CD14-positive monocyte (primary cell): ENCODE results near the gene MACF1. TPM values are rescaled to one million over a fixed set of nuclear protein-coding genes. Genes with fewer than 3 reads are reported as not detected.

ENCODE experiments used
- DNase-seq, 3 donors: peaks; one replicate each; pipeline ENCODE4 v3.0.0-alpha.2; 2011 to 2022
- H2AFZ ChIP-seq: 2 replicates; pipeline ENCODE4 v1.6.0; 2012; ENCODE audit warnings: mild to moderate bottlenecking, low read depth, low read length, inconsistent platforms; ENCODE audit not compliant: insufficient read depth, poor library complexity, severe bottlenecking
- H3K27ac ChIP-seq, 2 donors: 1 replicate in 1 of 2; 2 replicates in 1 of 2; pipeline ENCODE4 v1.5.1; 2012 to 2013; ENCODE audit warnings: low read length in 2 of 2, control low read depth in 1 of 2, inconsistent platforms in 1 of 2, low read depth in 1 of 2, mild to moderate bottlenecking in 1 of 2
- H3K27me3 ChIP-seq, 2 donors: one replicate each; pipeline versions ENCODE4 v1.6.0 to v1.6.1; 2011 to 2013; ENCODE audit warnings: low read length in 2 of 2; ENCODE audit not compliant: control insufficient read depth in 2 of 2, insufficient read depth in 2 of 2
- H3K36me3 ChIP-seq, 2 donors: replicated peaks in 1 of 2; 1 replicate in 1 of 2; 2 replicates in 1 of 2; pipeline versions ENCODE4 v1.5.1 to v1.6.1; 2012 to 2013; ENCODE audit warnings: low read length in 2 of 2, control low read depth in 1 of 2, inconsistent platforms in 1 of 2, mild to moderate bottlenecking in 1 of 2; ENCODE audit not compliant: insufficient read depth in 2 of 2, control insufficient read depth in 1 of 2
- H3K4me1 ChIP-seq, 2 donors: 1 replicate in 1 of 2; 2 replicates in 1 of 2; pipeline versions ENCODE4 v1.5.1 to v1.6.1; 2012 to 2013; ENCODE audit warnings: low read length in 2 of 2, control low read depth in 1 of 2, inconsistent platforms in 1 of 2, mild to moderate bottlenecking in 1 of 2, moderate library complexity in 1 of 2; ENCODE audit not compliant: insufficient read depth in 2 of 2, control insufficient read depth in 1 of 2
- H3K4me2 ChIP-seq: replicated peaks from 2 replicates; pipeline ENCODE3; 2012; ENCODE audit warnings: low read length, moderate library complexity, mild to moderate bottlenecking; ENCODE audit not compliant: poor library complexity, severe bottlenecking; ENCODE audit errors: extremely low read depth
- H3K4me3 ChIP-seq, 3 experiments: fragments of 200-600 bp in 1 of 3; sonication (generic) in 1 of 3; replicated peaks in 1 of 3; 1 replicate in 2 of 3; 2 replicates in 1 of 3; pipeline ENCODE4 v1.5.1; 2011 to 2013; ENCODE audit warnings: low read length in 3 of 3, mild to moderate bottlenecking in 3 of 3, control low read depth in 2 of 3, low read depth in 2 of 3, inconsistent platforms in 1 of 3, moderate library complexity in 1 of 3
- H3K79me2 ChIP-seq: 2 replicates; pipeline ENCODE4 v1.6.0; 2012; ENCODE audit warnings: mild to moderate bottlenecking, control low read depth, inconsistent platforms, low read length, moderate library complexity; ENCODE audit not compliant: insufficient read depth
- H3K9ac ChIP-seq: 2 replicates; pipeline ENCODE4 v1.6.0; 2017; ENCODE audit warnings: low read length, mild to moderate bottlenecking; ENCODE audit not compliant: insufficient read depth, poor library complexity, severe bottlenecking
- H3K9me3 ChIP-seq, 2 donors: replicated peaks in 1 of 2; 1 replicate in 1 of 2; 2 replicates in 1 of 2; pipeline versions ENCODE4 v1.5.1 to v1.6.1; 2012 to 2013; ENCODE audit warnings: low read length in 2 of 2, control low read depth in 1 of 2; ENCODE audit not compliant: control insufficient read depth in 1 of 2, insufficient read depth in 1 of 2
- H4K20me1 ChIP-seq: 2 replicates; pipeline ENCODE4 v1.6.0; 2012; ENCODE audit warnings: mild to moderate bottlenecking, low read length, control low read depth, moderate library complexity; ENCODE audit not compliant: insufficient read depth
- H3K27ac Mint-ChIP-seq, 7 donors: one replicate each; pipeline ENCODE4 v1.8.0; 2020; ENCODE audit warnings: mild to moderate bottlenecking in 7 of 7, mixed read lengths in 7 of 7, moderate library complexity in 6 of 7, inconsistent platforms in 2 of 7
- H3K27me3 Mint-ChIP-seq, 3 donors: one replicate each; pipeline ENCODE4 v1.8.0; 2021 to 2022; ENCODE audit warnings: low read depth in 3 of 3, mild to moderate bottlenecking in 3 of 3, mixed read lengths in 3 of 3, moderate library complexity in 3 of 3, inconsistent platforms in 1 of 3
- H3K36me3 Mint-ChIP-seq, 2 donors: one replicate each; pipeline ENCODE4 v1.8.0; 2020; ENCODE audit warnings: mixed read lengths in 2 of 2, inconsistent platforms in 1 of 2, mild to moderate bottlenecking in 1 of 2
- H3K4me1 Mint-ChIP-seq: one replicate; pipeline ENCODE4 v1.8.0; 2020; ENCODE audit warnings: mild to moderate bottlenecking, mixed read lengths
- H3K4me3 Mint-ChIP-seq, 2 donors: one replicate each; pipeline ENCODE4 v1.8.0; 2020; ENCODE audit warnings: mild to moderate bottlenecking in 2 of 2, mixed read lengths in 2 of 2, moderate library complexity in 1 of 2
- H3K9me3 Mint-ChIP-seq, 7 donors: one replicate each; pipeline ENCODE4 v1.8.0; 2020 to 2022; ENCODE audit warnings: mixed read lengths in 7 of 7, mild to moderate bottlenecking in 6 of 7, moderate library complexity in 6 of 7, inconsistent platforms in 2 of 7
- CTCF ChIP-seq: fragments of 200-600 bp; IDR thresholded peaks from one replicate; pipeline ENCODE4 v1.8.0; 2022; ENCODE audit warnings: antibody characterized with exemption, mild to moderate bottlenecking
- WGBS: methylation state at CpG from one replicate; pipeline ENCODE4 v1.1.5; 2013; ENCODE audit warnings: missing lambda C conversion rate; ENCODE audit not compliant: insufficient coverage; 5-methylcytosine and 5-hydroxymethylcytosine counted together
- intact Hi-C, 2 donors: fragments of 100-400 bp; cut with micrococcal nuclease; formaldehyde crosslinking; loops; one replicate each; pipeline versions ENCODE4 v1.15.0 to v1.15.1; 2023
- polyA plus RNA-seq, 3 donors: library from polyadenylated mRNA; depleted of rRNA in 1 of 3; unstranded in 2 of 3; stranded (reverse) in 1 of 3; fragments of 300-500 nt in 2 of 3; fragments of >200 nt in 1 of 3; fragmentation: Illumina TruSeq in 2 of 3; gene quantifications; 1 replicate in 2 of 3; 2 replicates in 1 of 3; pipeline ENCODE4 v1.2.3, GENCODE V29; 2012 to 2021

Gene MACF1
- polyA plus RNA-seq, 3 donors, result 3.4 to 36.8 (median 4.5) TPM

DNA sequence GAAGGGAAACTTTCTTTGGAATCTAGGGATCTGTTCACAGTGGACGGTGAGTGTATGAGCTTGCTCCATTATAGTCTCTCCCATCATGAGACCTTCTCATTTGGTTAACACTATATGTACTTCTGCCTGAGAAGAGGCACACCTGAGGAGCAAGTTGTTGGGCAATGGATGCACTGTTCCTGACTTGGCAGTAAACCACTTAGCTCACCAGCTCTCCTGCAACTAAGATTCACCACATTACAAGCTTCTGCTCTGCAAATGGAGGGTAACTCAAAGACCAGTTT is 10.2 kb downstream of the MACF1 start:
- no peaks in the 10 kb centered on the region for H3K27me3 ChIP-seq
- peak overlapping the region in 1 of 2 donors; percentile 82 for H3K27ac ChIP-seq
- H3K36me3 ChIP-seq, result no peaks in the 10 kb centered on the region
- no peak overlapping the region for H2AFZ ChIP-seq
- H3K36me3 Mint-ChIP-seq, result peaks cover 0 to 3% of the 10 kb centered on the region in 2 donors
- peaks cover 0 to 2% (median 0%) of the 10 kb centered on the region in 7 donors for H3K9me3 Mint-ChIP-seq
- no peak for TF ChIP-seq CTCF
- H3K4me3 ChIP-seq, result peak overlapping the region in 1 of 3 experiments; percentile 89
- H3K4me2 ChIP-seq, result peak overlapping the region; percentile 97
- no CpG with 5 or more reads among the region's 1 CpG for WGBS
- peaks cover 7% of the 10 kb centered on the region for H4K20me1 ChIP-seq
- H3K79me2 ChIP-seq, result peaks cover 69% of the 10 kb centered on the region
- intact Hi-C loops, result no loop called here
- H3K4me3 Mint-ChIP-seq, result peak overlapping the region; percentile 86 to 90
- peak overlapping the region; percentile 66 to 94 (median 89) for H3K27ac Mint-ChIP-seq
- no peak for DNase-seq
- H3K27me3 Mint-ChIP-seq, result no peaks in the 10 kb centered on the region
- peaks cover 35 to 50% of the 10 kb centered on the region in 2 donors for H3K4me1 ChIP-seq
- H3K4me1 Mint-ChIP-seq, result peaks cover 56% of the 10 kb centered on the region
- no peak overlapping the region for H3K9ac ChIP-seq
- no peaks in the 10 kb centered on the region for H3K9me3 ChIP-seq

DNA sequence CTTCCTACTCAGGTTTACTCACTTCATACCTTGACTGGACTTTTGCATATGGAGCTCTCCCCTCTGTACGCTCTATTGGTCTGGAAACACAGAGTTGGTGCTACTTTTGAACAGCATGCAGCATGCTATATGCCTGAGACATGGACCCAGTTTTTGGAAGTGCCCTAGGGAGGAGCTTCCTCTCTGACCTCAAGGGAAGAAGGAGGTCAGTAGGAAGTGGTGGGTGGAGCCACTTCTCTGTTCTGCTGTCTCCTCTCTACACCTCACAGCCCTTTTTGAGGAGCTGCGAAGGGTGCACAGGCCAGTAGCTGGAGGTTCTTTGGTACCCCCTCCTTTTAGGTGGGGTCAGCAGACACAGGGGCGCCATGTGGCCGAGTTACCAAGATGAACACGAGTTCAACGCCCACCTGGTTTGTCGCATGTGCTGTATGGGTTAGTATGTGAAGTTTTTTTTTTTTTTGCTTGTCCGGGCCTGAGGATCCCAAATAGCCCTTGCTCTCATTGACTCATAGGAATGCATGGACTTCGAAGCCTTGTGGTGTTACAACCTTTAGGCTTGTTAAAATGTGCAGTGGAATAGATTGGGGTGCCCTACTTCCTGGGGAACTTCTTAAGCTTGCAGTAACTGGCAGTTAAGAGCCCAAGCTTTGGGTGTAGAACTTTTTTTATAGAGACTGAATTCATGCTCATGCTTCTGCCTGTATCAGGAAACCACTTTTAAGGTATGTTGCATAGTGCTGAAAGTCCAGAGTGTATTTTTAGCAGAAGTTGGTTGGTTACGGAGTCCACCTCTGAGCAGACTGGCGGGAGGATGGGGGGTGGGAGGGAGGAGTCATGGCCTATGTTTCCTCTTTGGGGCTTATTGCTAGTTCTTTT is 10.7 kb downstream of the MACF1 start:
- Histone ChIP-seq H3K36me3 (no peaks in the 10 kb centered on the region), H3K27ac (peak overlapping the region; percentile 52 to 82), H3K27me3 (no peaks in the 10 kb centered on the region), H2AFZ (peak overlapping the region; percentile 70), H3K79me2 (peaks cover 72% of the 10 kb centered on the region), H3K9me3 (no peaks in the 10 kb centered on the region), H3K4me2 (peak overlapping the region; percentile 97), H3K9ac (peak overlapping the region; percentile 56), H3K4me3 (peak overlapping the region; percentile 56 to 99 (median 89)), H4K20me1 (peaks cover 7% of the 10 kb centered on the region), H3K4me1 (peaks cover 35 to 50% of the 10 kb centered on the region in 2 donors)
- intact Hi-C loops, result no loop called here
- peak overlapping the region; percentile 83 to 94 (median 89) for H3K27ac Mint-ChIP-seq
- 33% methylated on average over 3 of the region's 11 CpGs for WGBS
- no peaks in the 10 kb centered on the region for H3K27me3 Mint-ChIP-seq
- H3K36me3 Mint-ChIP-seq, result peaks cover 0 to 3% of the 10 kb centered on the region in 2 donors
- H3K9me3 Mint-ChIP-seq, result peaks cover 0 to 2% (median 0%) of the 10 kb centered on the region in 7 donors
- H3K4me1 Mint-ChIP-seq, result peaks cover 56% of the 10 kb centered on the region
- DNase-seq, result peak; percentile 45 to 71 (median 66)
- no peak for TF ChIP-seq CTCF
- H3K4me3 Mint-ChIP-seq, result peak overlapping the region; percentile 86 to 90
